HG03039 (cell line): ENCODE measurements around the gene SOX6.

ENCODE experiments used
- ATAC-seq: cut with Tn5 transposase; IDR thresholded peaks from one replicate; pipeline ENCODE4 v1.9.1; 2021; ENCODE audit warnings: mild to moderate bottlenecking, moderate library complexity; ENCODE audit not compliant: unreplicated experiment

Gene SOX6

DNA sequence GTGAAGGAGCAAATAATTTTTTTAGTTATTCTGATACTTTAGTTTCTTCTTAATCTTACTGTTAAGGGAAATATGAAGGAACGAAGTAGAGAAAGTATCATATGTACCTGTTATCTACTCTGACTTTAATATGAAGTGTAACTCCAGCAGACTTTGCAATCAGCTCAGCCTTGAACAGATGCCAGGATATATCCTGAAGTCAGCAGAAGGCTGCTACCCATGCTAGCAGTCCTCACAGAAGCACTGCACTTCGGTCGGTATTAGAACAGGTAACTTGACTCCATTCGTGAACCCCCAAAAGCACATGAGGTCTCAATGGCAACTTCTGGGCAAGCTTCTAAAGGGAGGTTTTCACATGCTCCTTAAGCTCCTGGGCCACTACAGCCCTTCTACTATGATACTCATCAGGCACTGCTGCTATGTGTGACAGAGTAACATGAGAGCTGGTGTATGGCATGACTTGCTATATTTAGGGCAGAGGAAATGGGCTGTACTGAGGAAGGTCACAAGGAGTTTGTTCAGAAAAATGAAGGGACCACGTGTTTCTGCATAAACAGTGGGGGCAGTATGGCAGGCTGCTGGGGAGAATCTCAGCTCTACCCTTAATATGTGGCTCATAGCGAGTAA lies 344.1 kb downstream of the SOX6 start:
- ATAC-seq: no peak

DNA sequence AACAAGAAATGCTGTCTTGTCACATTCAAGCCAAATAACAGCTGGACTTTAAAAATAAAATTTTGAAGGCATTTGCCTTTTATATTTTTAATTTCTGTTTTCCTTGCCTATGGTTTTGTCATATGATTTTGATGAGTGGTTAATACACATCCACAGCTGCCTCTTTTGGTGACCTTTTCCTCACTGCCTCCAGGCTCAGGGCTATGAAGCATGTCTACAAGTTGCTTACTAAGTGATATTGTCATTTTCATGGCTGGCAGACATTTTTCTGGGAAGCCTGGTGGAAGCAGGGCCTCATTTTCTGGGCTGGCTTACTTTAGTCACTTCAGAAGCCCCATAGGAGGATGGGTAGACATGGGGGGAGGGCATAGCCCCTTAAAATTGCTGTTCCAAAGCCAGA lies 344.9 kb downstream of the SOX6 start:
- ATAC-seq: no peak

DNA sequence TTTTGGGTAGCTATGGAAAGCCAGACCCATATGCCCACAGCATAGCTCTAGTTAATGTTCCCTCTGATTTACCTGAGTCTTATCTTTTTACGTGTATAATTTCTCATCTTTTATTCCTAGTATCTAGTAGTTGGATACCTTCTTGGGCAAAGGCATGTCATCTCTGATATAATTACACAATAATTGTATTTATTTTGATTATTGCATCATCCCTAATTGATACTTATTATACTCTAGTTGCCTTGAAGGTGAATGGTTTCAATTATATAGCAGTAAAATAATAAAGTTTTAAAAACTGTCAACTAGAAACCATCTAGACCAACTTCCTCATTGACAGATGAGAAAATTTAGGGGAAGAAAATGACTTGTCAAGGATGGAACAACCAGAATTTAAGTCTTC lies 347.3 kb downstream of the SOX6 start:
- no peak for ATAC-seq

DNA sequence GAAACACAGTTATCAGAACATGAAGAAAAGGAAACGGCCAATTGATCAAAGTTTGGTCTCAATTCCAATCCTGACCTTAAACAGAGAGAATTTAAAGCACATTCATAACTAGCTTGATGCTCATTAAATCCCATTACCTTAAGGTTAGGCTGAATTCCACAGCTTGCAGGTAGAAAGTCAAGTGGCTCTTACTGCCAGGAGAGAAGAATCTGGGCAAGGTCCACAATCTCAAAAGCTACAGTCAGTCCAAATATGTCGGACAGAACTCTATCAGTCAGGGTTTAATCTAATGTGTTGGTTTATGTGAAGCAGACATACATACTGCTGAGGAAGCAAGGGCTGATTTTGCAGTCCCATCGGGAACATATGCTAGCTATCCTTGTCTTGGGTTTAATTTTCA lies 348.8 kb downstream of the SOX6 start:
- no peak for ATAC-seq

DNA sequence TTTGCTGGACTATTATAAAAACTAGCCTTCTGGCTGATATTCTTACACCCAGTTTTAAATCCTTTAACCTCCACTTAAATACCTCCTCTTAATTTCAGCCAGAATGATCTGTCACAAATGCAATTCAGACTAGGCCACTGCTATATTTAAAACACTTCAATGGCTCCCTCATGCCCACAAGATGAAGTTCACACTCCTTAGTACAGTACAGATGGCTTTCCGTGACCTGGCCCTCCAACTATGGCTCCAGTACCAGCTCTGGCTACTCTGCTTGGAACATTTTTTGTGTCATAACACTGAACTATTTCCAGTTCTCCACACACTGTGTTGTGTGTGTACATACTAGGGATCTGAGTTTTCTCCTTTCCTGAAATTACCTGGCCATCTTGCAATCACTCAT lies 353.4 kb downstream of the SOX6 start:
- no peak for ATAC-seq

- ATAC-seq: no peak
Measured at GRCh38 chr11:16001899-16002426, 354.4 kb downstream of the SOX6 start.

GRCh38 chr11:16001044-16001568 lies 355.2 kb downstream of the SOX6 start:
- ATAC-seq: no peak

- ATAC-seq: no peak
Measured at GRCh38 chr11:16000065-16000464, 356.3 kb downstream of the SOX6 start.

DNA sequence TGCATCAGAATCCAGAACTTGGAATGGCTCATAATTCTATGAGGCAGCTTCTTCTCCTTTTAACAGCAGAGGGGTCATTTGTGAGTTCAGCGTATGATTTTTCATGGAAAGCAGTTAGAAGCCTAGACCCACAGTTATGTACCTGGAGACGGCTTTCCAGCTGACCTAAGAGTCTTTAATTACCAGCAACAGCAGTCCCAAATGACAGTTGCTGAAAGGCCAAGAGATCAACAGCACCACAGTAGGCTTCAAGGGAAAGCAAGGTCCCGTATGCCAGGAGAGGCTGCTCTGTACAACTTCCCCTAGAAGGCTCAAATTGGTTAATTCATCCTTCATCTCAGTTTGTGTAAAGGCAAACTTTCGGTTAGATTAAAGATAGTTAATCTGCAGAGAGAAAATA lies 363.0 kb downstream of the SOX6 start:
- ATAC-seq: no peak

DNA sequence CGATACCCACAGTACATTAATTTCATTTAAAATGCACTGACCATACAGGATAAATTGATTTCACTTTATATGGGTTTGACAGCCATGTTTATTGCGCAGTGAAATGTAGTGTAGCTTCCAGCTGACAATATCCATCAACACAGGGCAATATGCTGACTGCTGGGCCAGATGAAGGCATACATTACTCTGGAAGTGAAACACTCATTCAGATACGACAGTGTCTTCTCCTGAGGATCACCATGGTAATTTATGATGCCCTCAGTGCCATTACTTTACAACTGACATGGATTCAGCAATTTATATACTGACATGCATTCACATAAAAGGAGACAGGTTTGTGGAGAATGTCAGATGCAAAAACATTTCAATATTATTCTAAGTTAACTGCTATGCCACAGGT lies 365.1 kb downstream of the SOX6 start:
- ATAC-seq: no peak

GRCh38 chr11:15989685-15990084 lies 366.7 kb downstream of the SOX6 start:
- no peak for ATAC-seq

DNA sequence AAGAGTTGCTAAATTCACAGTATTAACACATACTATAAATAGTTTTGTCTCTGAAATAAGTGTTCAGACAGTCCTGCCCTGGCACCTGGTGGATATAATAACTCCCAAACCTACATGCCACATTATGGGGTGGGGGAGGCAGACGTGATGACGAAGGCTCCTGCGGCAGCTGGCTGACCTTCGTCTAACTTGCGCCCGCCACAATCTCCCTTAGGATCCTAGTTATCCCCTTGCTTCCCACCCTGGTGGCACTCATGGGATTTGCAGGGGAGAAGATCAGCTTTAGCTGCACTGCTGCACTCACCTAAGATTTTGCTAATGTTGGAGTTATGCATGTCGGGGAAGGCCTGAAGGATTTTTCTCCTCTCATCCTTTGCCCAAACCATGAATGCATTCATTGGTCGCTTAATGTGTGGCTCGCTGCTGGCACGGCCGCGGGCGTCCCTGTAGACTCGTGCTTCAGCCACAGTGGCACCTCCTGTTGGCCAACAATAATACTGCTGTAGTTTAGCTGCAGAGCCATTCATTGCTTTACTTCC lies 367.6 kb downstream of the SOX6 start:
- ATAC-seq: no peak

DNA sequence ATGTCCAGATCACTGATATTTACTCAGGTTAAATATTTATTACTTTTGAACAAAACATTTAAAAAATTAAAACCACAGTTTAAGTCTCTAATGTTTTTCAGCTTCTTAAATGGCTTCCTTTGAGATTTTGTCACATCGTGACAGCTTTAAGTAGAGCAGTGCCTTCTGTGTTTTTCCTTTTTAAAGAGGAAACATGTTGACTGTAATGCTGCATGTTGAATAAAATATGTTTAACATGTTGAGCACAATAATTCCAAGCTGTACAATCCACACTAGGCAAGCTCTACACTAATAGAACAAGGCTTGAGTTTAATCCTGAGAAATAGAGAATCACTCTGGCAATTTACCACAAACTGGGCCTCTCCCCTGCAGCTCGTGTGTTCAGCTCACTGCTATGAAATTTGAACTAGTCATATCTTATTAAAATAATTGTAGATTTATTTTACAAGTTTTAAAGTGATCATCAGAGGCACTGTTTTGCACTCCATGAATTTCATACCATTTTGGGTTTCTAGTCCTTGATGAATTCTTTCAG lies 368.3 kb downstream of the SOX6 start:
- no peak for ATAC-seq

DNA sequence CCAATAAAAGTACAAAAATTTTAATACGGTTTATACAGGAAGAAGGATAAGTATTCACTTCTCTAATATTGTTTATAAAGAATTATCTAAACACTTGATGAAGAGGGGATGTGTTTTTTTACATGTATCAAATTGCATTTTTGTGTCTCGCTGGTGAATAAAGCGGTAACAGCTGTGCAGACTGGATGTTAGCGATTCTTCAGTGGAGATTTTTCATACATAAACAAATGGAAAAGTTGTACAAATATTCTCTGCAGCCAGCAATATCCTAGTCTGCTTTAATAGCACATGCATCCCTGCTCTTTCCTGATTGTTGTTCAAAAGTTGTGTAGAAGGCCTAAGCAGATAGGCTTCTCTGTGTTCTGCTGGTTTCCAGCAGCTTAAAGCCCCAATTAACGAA lies 369.3 kb downstream of the SOX6 start:
- ATAC-seq: no peak

GRCh38 chr11:15985860-15986139 lies 370.5 kb downstream of the SOX6 start:
- no peak for ATAC-seq

DNA sequence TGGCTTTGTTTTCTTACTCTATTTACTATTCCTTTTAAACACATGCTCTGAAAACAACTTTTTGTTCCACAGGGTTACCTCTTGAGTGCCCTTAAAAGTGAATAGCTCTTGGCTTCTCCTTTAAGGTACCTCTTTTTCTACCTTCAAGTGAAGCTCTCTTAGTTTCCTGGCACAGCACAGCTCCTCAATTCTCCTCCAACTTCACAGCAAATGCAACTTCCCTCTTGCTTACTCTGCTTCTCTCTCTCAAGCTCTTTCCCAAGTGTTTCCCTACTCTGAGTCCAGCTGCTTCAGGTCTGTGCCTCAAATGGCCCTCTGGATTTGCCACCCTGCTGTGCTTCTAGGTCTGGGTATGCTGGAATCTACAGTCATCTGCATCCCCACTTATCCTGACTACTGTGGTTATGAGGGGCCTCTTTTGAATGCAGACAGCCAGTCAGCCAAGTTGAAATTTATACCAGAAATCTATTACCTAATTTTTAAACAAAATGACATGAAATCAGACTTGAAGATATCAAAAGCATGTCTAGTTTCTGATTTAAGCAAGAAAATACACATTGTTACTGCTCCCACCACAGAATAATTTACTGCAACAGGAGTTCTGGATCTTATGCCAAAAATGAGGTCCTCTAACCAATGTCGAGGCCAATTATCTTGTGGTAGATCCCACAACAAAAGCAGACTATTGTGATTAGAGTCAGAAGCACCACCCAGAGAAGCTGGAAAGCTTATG lies 371.1 kb downstream of the SOX6 start:
- no peak for ATAC-seq

DNA sequence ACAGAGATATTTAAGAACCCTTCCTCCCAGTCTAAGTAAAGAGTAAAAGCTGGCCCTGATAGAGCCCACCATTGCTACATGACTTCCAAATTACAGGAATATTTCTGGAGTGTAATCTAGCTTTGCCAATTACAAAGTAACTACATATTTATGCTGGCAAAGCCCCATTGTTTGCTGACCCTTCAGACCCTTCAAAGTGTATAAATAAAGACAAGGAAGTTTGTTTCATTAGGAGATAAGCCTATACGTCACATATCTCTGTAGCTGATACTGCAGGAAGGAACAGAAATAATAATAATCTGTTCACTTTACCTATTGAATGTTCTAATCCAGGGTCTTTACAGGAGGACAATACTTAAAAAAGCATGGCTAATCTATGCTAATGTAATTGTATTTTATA lies 375.1 kb downstream of the SOX6 start:
- no peak for ATAC-seq

DNA sequence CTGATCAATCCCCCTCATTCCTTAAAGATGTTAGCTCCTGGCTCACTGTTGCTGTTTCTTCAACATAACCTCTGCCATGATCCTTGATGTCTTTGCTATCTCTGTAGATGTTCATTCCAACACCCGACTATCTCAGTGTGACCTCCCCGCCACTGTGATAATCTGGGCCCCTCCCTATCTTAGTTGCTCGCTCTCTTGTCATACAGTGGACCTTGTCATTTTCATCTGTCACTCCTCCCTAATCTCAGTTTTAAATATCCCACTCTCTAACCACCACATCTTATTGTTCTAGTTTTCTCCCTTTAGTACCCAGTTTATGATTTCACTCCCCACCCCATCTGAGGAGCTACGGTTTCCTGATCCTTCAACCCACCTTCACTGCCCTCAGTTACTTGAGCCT lies 379.2 kb downstream of the SOX6 start:
- no peak for ATAC-seq

GRCh38 chr11:15976433-15977045 lies 379.8 kb downstream of the SOX6 start:
- no peak for ATAC-seq

DNA sequence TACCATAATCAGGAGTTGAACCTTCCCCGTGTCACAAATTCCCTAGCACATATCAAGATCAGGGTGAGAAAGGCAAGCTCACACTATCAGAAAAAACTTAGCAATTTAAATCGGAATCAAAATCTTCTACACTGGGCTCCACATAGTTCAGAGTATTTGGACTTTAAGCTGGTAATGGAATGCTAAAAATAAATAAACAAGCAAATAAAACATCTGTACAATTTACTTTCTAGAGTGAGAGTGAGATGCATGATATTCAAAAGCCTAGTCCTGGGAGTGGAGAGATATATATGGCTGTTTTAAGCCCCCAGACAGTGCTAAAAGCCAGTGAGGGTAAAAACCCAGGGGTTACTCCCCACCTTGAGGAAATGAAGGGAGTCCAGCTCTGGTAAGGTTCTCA lies 380.6 kb downstream of the SOX6 start:
- ATAC-seq: no peak

DNA sequence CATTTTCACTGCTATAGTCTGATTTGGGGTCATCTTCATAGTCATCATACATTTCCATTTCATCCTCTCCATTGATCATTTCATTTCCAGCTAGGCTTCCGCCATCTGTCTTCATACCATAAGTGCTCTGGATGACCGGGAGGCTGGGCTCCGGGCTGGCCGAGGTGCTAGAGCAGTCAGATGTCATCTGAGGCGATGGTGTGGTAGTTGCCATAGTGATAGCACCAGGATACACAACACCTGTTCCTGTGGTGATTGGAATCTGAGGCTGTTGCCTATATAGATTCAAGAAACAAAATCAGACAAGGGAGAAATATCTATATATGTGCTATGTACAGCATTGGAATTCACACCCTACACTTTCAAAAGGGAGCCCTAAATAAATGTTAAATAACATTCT lies 383.5 kb downstream of the SOX6 start:
- no peak for ATAC-seq

GRCh38 chr11:15971215-15971546 lies 385.2 kb downstream of the SOX6 start:
- ATAC-seq: no peak
